Activated CD4-positive, alpha-beta T cell treated with anti-CD3 and anti-CD28 coated beads for 36 hours (primary cell): ENCODE measurements around the gene MRPL24. TPM values are rescaled to one million over a fixed set of nuclear protein-coding genes. Genes with fewer than 3 reads are reported as not detected.

ENCODE experiments used
- total RNA-seq, 2 experiments: library from RNA; stranded (reverse); gene quantifications; one replicate each; pipeline ENCODE4 v1.2.3, GENCODE V29; 2021

The MRPL24 gene
- total RNA-seq, 2 experiments from 2014 or later, result 81.9 to 89.7 TPM

Other genes starting within 250 kb of the MRPL24 start
- 10 to 100 TPM; 32.1 to 33.6 TPM for gene MEF2D, start 240.3 kb downstream of the MRPL24 start, total RNA-seq
- gene IQGAP3, start 168.5 kb downstream of the MRPL24 start, total RNA-seq, result 10 to 100 TPM; 14.9 to 16.0 TPM
- 1 to 10 TPM; 7.3 to 9.1 TPM for gene TTC24, start 161.4 kb downstream of the MRPL24 start, total RNA-seq
- gene NAXE, start 149.3 kb downstream of the MRPL24 start, total RNA-seq, result 10 to 100 TPM; 79.9 to 82.0 TPM
- 10 to 100 TPM; 38.5 to 48.7 TPM for gene GPATCH4, start 139.6 kb downstream of the MRPL24 start, total RNA-seq
- gene HAPLN2, start 121.7 kb downstream of the MRPL24 start, total RNA-seq, result under 1 TPM in 1 of 2 experiments, not detected in 1; 0.34 TPM
- not detected for gene BCAN, start 99.0 kb downstream of the MRPL24 start, total RNA-seq
- gene NES, start 63.7 kb downstream of the MRPL24 start, total RNA-seq, result under 1 TPM in 1 of 2 experiments, not detected in 1; 0.02 TPM
- under 1 TPM; 0.88 to 0.98 TPM for gene CRABP2, start 35.5 kb downstream of the MRPL24 start, total RNA-seq
- gene METTL25B, start 12.6 kb downstream of the MRPL24 start, total RNA-seq, result 10 to 100 TPM; 31.0 to 40.5 TPM
- gene ISG20L2, start 12.3 kb downstream of the MRPL24 start, total RNA-seq, result 10 to 100 TPM; 48.4 to 65.2 TPM
- 100 to 1,000 TPM; 312 to 358 TPM for gene HDGF, start 10.6 kb upstream of the MRPL24 start, total RNA-seq
- 100 to 1,000 TPM in 1 of 2 experiments, 10 to 100 TPM in 1; 80.4 to 110 TPM for gene PRCC, start 26.4 kb upstream of the MRPL24 start, total RNA-seq
- 100 to 1,000 TPM; 189 to 211 TPM for gene SH2D2A, start 75.8 kb upstream of the MRPL24 start, total RNA-seq
- gene INSRR, start 118.0 kb upstream of the MRPL24 start, total RNA-seq, result under 1 TPM; 0.14 to 0.18 TPM
- 1 to 10 TPM; 4.4 to 6.1 TPM for gene NTRK1, start 119.8 kb upstream of the MRPL24 start, total RNA-seq
- gene PEAR1, start 152.6 kb upstream of the MRPL24 start, total RNA-seq, result not detected
- not detected for gene LRRC71, start 179.5 kb upstream of the MRPL24 start, total RNA-seq